Neural cell (in vitro differentiated cells): Measurements from ENCODE around the gene ARHGAP35. TPM values are rescaled to one million over a fixed set of nuclear protein-coding genes. Genes with fewer than 3 reads are reported as not detected.

Experiments used
- H2AFZ ChIP-seq: fragments of 200-600, 300-800 bp; sonication (generic), shearing (Covaris generic); 2 replicates; pipeline ENCODE4 v1.6.0; 2014; ENCODE audit warnings: low read depth, mild to moderate bottlenecking, antibody characterized with exemption, low read length, moderate library complexity
- H3F3A ChIP-seq: fragments of 200-600 bp; shearing (Covaris generic); 2 replicates; pipeline ENCODE4 v1.6.1; 2016; ENCODE audit warnings: mild to moderate bottlenecking, moderate library complexity, mixed read lengths, antibody characterized with exemption, low read length; ENCODE audit not compliant: insufficient read depth, poor library complexity, severe bottlenecking
- H3K27ac ChIP-seq: fragments of 200-600, 300-800 bp; sonication (generic), shearing (Covaris generic); 2 replicates; pipeline ENCODE4 v1.5.1; 2014; ENCODE audit warnings: mild to moderate bottlenecking, low read length, moderate library complexity
- H3K27me3 ChIP-seq: fragments of 300-800, 200-600 bp; sonication (generic), shearing (Covaris generic); 2 replicates; pipeline ENCODE4 v1.6.0; 2014; ENCODE audit warnings: mild to moderate bottlenecking, low read depth, low read length, moderate library complexity; ENCODE audit not compliant: insufficient read depth
- H3K36me3 ChIP-seq: fragments of 300-800, 200-600 bp; sonication (generic), shearing (Covaris generic); 2 replicates; pipeline ENCODE4 v1.5.1; 2014; ENCODE audit warnings: mild to moderate bottlenecking, antibody characterized with exemption, low read length, moderate library complexity; ENCODE audit not compliant: insufficient read depth
- H3K4me2 ChIP-seq: fragments of 300-800, 200-600 bp; sonication (generic), shearing (Covaris generic); 2 replicates; pipeline ENCODE4 v1.6.0; 2014; ENCODE audit warnings: mild to moderate bottlenecking, low read length
- H3K4me3 ChIP-seq: fragments of 300-800, 200-600 bp; sonication (generic), shearing (Covaris generic); 2 replicates; pipeline ENCODE4 v1.5.1; 2014; ENCODE audit warnings: mild to moderate bottlenecking, low read length, moderate library complexity
- H3K79me2 ChIP-seq: fragments of 200-600 bp; shearing (Covaris generic); replicated peaks from 2 replicates; pipeline ENCODE4 v1.6.0; 2014; ENCODE audit warnings: mild to moderate bottlenecking, low read length, moderate library complexity; ENCODE audit not compliant: insufficient read depth
- H3K9ac ChIP-seq: fragments of 300-800, 200-600 bp; sonication (generic), shearing (Covaris generic); 2 replicates; pipeline ENCODE4 v1.6.1; 2016; ENCODE audit warnings: mild to moderate bottlenecking, low read length, mixed read lengths
- H3K9me2 ChIP-seq: fragments of 200-600 bp; shearing (Covaris generic); 2 replicates; pipeline ENCODE4 v1.6.1; 2016; ENCODE audit warnings: mild to moderate bottlenecking, low read length, mixed read lengths; ENCODE audit not compliant: insufficient read depth
- H3K9me3 ChIP-seq: fragments of 200-600, 300-800 bp; sonication (generic), shearing (Covaris generic); 2 replicates; pipeline ENCODE4 v1.6.1; 2016; ENCODE audit warnings: mild to moderate bottlenecking, mixed run types, low read length, moderate library complexity, mixed read lengths
- H4K20me1 ChIP-seq: fragments of 200-600 bp; shearing (Covaris generic); 2 replicates; pipeline ENCODE4 v1.6.1; 2016; ENCODE audit warnings: mild to moderate bottlenecking, mixed run types; ENCODE audit not compliant: insufficient read depth
- CTCF ChIP-seq: fragments of 450-650 bp; IDR thresholded peaks from 2 replicates; pipeline ENCODE4 v1.5.1; 2014; ENCODE audit warnings: antibody characterized with exemption, mild to moderate bottlenecking, moderate library complexity; ENCODE audit not compliant: poor library complexity, severe bottlenecking
- EP300 ChIP-seq: fragments of 450-650 bp; conservative IDR thresholded peaks from 2 replicates; pipeline ENCODE4 v1.6.1; 2014; ENCODE audit warnings: antibody characterized with exemption, mild to moderate bottlenecking, moderate library complexity; ENCODE audit not compliant: poor library complexity, severe bottlenecking
- EZH2 ChIP-seq: fragments of 200-600, 300-800 bp; shearing (Covaris generic), sonication (generic); IDR thresholded peaks from 2 replicates; pipeline ENCODE4 v1.6.1; 2014; ENCODE audit warnings: antibody characterized with exemption, low read length, borderline replicate concordance, mild to moderate bottlenecking; ENCODE audit not compliant: insufficient read depth, poor library complexity, severe bottlenecking
- MXI1 ChIP-seq: fragments of 450-650 bp; conservative IDR thresholded peaks from 2 replicates; pipeline ENCODE4 v1.6.1; 2014; ENCODE audit warnings: antibody characterized with exemption, mild to moderate bottlenecking; ENCODE audit not compliant: poor library complexity, severe bottlenecking
- POLR2AphosphoS5 ChIP-seq: IDR thresholded peaks from 2 replicates; pipeline ENCODE4 v1.6.1; 2012
- RAD21 ChIP-seq: fragments of 450-650 bp; conservative IDR thresholded peaks from 2 replicates; pipeline ENCODE4 v1.6.1; 2014; ENCODE audit warnings: antibody characterized with exemption, mild to moderate bottlenecking, moderate library complexity
- REST ChIP-seq: IDR thresholded peaks from 2 replicates; pipeline ENCODE4 v1.6.1; 2012; ENCODE audit warnings: borderline replicate concordance
- SMC3 ChIP-seq: fragments of 450-650 bp; conservative IDR thresholded peaks from 2 replicates; pipeline ENCODE4 v1.6.1; 2014; ENCODE audit warnings: antibody characterized with exemption, mild to moderate bottlenecking, moderate library complexity; ENCODE audit not compliant: poor library complexity
- TAF1 ChIP-seq: IDR thresholded peaks from 2 replicates; pipeline ENCODE4 v1.6.1; 2012; ENCODE audit warnings: low read depth
- polyA plus RNA-seq: library from polyadenylated mRNA; depleted of rRNA; stranded (reverse); fragments of >200 nt; gene quantifications from 2 replicates; pipeline ENCODE4 v1.2.3, GENCODE V29; 2014

ARHGAP35 gene
- polyA plus RNA-seq, 1 donor from 2014 or later, result 29.5 TPM

GRCh38 chr19:46861691-46862502 is 1.1 kb downstream of the ARHGAP35 start:
- no peaks in the 10 kb centered on the region for H3K27me3 ChIP-seq
- peaks cover 56% of the 10 kb centered on the region for H3K79me2 ChIP-seq
- no peak overlapping the region for H2AFZ ChIP-seq
- no peaks in the 10 kb centered on the region for H3K36me3 ChIP-seq
- H3K4me3 ChIP-seq, result peak overlapping the region; percentile 98
- no peaks in the 10 kb centered on the region for H3K9me2 ChIP-seq
- TF ChIP-seq TAF1 (peak; percentile 33), SMC3 (peak; percentile 45), EZH2 (no peak), REST (no peak), POLR2AphosphoS5 (peak; percentile 28), EP300 (no peak), RAD21 (peak; percentile 35), MXI1 (peak; percentile 53), CTCF (no peak)
- H3K27ac ChIP-seq, result peak overlapping the region; percentile 86
- peaks cover 5% of the 10 kb centered on the region for H3F3A ChIP-seq
- peaks cover 51% of the 10 kb centered on the region for H4K20me1 ChIP-seq
- H3K4me2 ChIP-seq, result peak overlapping the region; percentile 100
- H3K9ac ChIP-seq, result peak overlapping the region; percentile 97
- H3K9me3 ChIP-seq, result no peaks in the 10 kb centered on the region

GRCh38 chr19:46862503-46862834 is 1.7 kb downstream of the ARHGAP35 start:
- Histone ChIP-seq H3K9me2 (no peaks in the 10 kb centered on the region), H4K20me1 (peaks cover 56% of the 10 kb centered on the region), H3F3A (peaks cover 5% of the 10 kb centered on the region), H2AFZ (no peak overlapping the region), H3K4me2 (peak overlapping the region; percentile 100), H3K36me3 (no peaks in the 10 kb centered on the region), H3K4me3 (peak overlapping the region; percentile 98), H3K9ac (peak overlapping the region; percentile 97), H3K27ac (peak overlapping the region; percentile 86), H3K27me3 (no peaks in the 10 kb centered on the region), H3K9me3 (no peaks in the 10 kb centered on the region), H3K79me2 (peaks cover 62% of the 10 kb centered on the region)
- TF ChIP-seq CTCF (no peak), REST (no peak), TAF1 (no peak), EP300 (no peak), POLR2AphosphoS5 (no peak), MXI1 (no peak)
